ENCODE data around the gene ABCA2. TPM values are rescaled to one million over a fixed set of nuclear protein-coding genes. Genes with fewer than 3 reads are reported as not detected.
"Not testable (repeated sequence)": the region's sequence is repeated elsewhere in the genome, so short reads cannot be mapped to it uniquely, and the experiment has no call there.

Gene ABCA2
- total RNA-seq, 1 donor from 2014 or later: 45.0 TPM

- DNase-seq (no peak), ATAC-seq (no peak)
- Histone ChIP-seq H3K9me3 (no peaks in the 10 kb centered on the region), H3K27ac (no peak overlapping the region), H3K4me1 (peaks cover 9% of the 10 kb centered on the region), H3K36me3 (peaks cover 20% of the 10 kb centered on the region), H3K4me3 (no peak overlapping the region), H3K27me3 (ENCODE audit: low read depth) (no peaks in the 10 kb centered on the region)
- TF ChIP-seq, protein P1, sequence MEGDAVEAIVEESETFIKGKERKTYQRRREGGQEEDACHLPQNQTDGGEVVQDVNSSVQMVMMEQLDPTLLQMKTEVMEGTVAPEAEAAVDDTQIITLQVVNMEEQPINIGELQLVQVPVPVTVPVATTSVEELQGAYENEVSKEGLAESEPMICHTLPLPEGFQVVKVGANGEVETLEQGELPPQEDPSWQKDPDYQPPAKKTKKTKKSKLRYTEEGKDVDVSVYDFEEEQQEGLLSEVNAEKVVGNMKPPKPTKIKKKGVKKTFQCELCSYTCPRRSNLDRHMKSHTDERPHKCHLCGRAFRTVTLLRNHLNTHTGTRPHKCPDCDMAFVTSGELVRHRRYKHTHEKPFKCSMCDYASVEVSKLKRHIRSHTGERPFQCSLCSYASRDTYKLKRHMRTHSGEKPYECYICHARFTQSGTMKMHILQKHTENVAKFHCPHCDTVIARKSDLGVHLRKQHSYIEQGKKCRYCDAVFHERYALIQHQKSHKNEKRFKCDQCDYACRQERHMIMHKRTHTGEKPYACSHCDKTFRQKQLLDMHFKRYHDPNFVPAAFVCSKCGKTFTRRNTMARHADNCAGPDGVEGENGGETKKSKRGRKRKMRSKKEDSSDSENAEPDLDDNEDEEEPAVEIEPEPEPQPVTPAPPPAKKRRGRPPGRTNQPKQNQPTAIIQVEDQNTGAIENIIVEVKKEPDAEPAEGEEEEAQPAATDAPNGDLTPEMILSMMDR (IDR thresholded peaks at IDR 0.05): no peak
- intact Hi-C loops (cut with DNase I): no loop called here
Observed at GRCh38 chr9:137008312-137008711, 19.7 kb downstream of the ABCA2 start.

GRCh38 chr9:137007816-137008270 is 20.2 kb downstream of the ABCA2 start:
- ATAC-seq (peak in 1 of 2 donors; percentile 5), DNase-seq (no peak)
- H3K27me3 ChIP-seq (ENCODE audit: low read depth): no peaks in the 10 kb centered on the region
- H3K9me3 ChIP-seq: no peaks in the 10 kb centered on the region
- TF ChIP-seq, protein P1 (IDR thresholded peaks at IDR 0.05): no peak
- H3K4me3 ChIP-seq: no peak overlapping the region
- intact Hi-C loops (cut with DNase I): no loop called here
- H3K36me3 ChIP-seq: peaks cover 18% of the 10 kb centered on the region
- H3K4me1 ChIP-seq: peaks cover 9% of the 10 kb centered on the region
- no peak overlapping the region for H3K27ac ChIP-seq

- no peaks in the 10 kb centered on the region for H3K9me3 ChIP-seq
- intact Hi-C loops (cut with DNase I): no loop called here
- TF ChIP-seq, protein P1 (IDR thresholded peaks at IDR 0.05): no peak
- peak; percentile 4 to 34 for ATAC-seq
- no peak overlapping the region for H3K27ac ChIP-seq
- peaks cover 9% of the 10 kb centered on the region for H3K4me1 ChIP-seq
- no peak overlapping the region for H3K4me3 ChIP-seq
- no peaks in the 10 kb centered on the region for H3K27me3 ChIP-seq (ENCODE audit: low read depth)
- peaks cover 14% of the 10 kb centered on the region for H3K36me3 ChIP-seq
- DNase-seq: no peak
Observed at GRCh38 chr9:137007108-137007815, 20.8 kb downstream of the ABCA2 start.

DNA sequence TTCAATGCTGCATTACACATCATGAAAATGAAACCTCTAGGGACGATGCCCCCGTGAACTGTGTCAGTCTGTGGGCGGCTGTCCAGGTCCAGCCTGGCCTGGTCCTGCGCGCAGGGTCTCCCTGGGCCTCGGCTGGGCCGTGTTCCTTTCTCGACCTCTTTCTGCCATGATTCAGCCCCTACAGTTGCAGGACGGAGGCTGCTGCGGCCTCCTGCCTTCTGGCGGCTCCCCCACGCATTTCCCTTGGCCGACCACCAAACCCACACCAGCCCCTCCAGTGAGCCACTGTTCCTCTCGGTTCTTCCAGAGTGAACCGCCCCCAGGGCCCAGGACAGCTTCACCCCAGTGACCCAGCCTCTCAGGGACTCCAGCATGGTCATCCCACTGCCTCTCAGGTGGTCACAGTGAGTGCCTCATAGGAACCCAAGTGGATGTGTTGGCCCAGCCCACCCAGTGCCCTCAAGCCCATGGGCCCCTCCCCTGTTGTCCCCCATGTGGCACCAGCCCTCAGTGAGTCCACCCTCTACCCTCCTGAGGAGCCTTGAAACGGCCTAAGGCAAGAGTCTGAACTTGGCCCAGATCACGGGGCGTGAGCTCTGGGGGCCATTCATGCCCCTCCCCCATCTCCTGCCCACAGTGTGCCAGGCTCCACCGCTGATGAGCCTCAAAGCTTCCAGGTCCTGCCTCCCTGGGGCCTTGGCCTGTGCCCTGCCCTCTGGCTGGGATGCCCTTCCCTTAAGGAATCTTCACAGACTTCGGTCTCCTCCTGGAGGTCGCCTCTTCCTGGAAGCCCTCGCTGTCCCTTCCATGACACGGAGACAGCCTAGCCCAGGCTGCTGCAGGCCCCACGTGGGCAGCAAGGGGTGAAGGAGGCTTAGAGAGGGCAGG is 21.7 kb downstream of the ABCA2 start:
- H3K4me3 ChIP-seq: no peak overlapping the region
- no peaks in the 10 kb centered on the region for H3K27me3 ChIP-seq (ENCODE audit: low read depth)
- H3K36me3 ChIP-seq: peaks cover 7% of the 10 kb centered on the region
- ATAC-seq: peak; percentile 6 to 9
- intact Hi-C loops (cut with DNase I): no loop called here
- peaks cover 9% of the 10 kb centered on the region for H3K4me1 ChIP-seq
- H3K9me3 ChIP-seq: no peaks in the 10 kb centered on the region
- TF ChIP-seq, protein P1 (IDR thresholded peaks at IDR 0.05): no peak
- no peak for DNase-seq
- H3K27ac ChIP-seq: no peak overlapping the region

GRCh38 chr9:137004285-137004684 is 23.8 kb downstream of the ABCA2 start:
- DNase-seq; intact Hi-C loops (cut with DNase I); H3K27ac ChIP-seq; H3K36me3 ChIP-seq; ATAC-seq; H3K27me3 ChIP-seq (ENCODE audit: low read depth); H3K4me3 ChIP-seq; H3K9me3 ChIP-seq: not testable (repeated sequence)
- peaks cover 17% of the 10 kb centered on the region for H3K4me1 ChIP-seq
- TF ChIP-seq, protein P1 (IDR thresholded peaks at IDR 0.05): peak; percentile 47

Measured in lower lobe of right lung (tissue), 2 donors.